K562 (cell line): ENCODE measurements around the gene TMEM163.

Experiments
- PML ChIP-seq: IDR thresholded peaks from 2 replicates; pipeline ENCODE4 v1.6.1; 2012; ENCODE audit warnings: low read length, inconsistent platforms
- POLR2AphosphoS5 ChIP-seq: IDR thresholded peaks from 2 replicates; pipeline ENCODE4 v1.6.1; 2011; ENCODE audit warnings: mild to moderate bottlenecking, low read depth, low read length, moderate library complexity; ENCODE audit not compliant: control insufficient read depth, insufficient read depth

DNA sequence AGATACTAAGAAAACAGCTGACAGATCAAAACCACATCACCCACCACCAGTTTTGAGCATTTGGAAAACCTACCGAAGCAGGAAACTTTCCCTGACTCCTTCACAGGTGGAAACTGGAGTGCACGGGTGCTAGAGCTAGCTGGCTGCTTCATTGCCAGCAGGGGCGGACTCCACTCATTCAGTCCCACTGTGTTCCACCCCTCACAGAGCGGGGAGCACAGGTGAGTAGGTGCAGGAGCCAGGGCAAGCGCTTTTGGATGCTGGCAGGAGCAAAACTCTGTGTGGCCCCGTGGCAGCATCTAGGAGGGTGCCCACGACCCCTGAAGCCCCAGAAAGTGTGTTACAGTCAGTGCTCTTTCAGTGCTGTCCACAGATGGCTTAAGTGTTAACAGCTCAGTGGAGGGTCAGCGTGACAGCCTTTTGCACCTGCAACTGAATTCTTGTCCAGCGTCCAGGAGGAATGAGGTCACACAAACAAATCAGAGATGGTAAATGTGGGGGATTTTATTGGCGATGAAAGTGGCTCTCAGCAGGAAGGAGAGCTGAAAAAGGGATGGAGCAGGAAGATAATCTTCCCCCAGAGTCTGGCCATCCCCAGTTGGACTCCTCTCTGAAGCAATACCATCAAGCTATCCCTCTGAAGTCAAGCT lies 71.1 kb downstream of the TMEM163 start:
- no peak for TF ChIP-seq POLR2AphosphoS5
- no peak for TF ChIP-seq PML
